ENCODE results near the gene ZBTB17. TPM values are rescaled to one million over a fixed set of nuclear protein-coding genes. Genes with fewer than 3 reads are reported as not detected.

ZBTB17 gene
- total RNA-seq, 1 donor from 2014 or later: 48.6 TPM

DNA sequence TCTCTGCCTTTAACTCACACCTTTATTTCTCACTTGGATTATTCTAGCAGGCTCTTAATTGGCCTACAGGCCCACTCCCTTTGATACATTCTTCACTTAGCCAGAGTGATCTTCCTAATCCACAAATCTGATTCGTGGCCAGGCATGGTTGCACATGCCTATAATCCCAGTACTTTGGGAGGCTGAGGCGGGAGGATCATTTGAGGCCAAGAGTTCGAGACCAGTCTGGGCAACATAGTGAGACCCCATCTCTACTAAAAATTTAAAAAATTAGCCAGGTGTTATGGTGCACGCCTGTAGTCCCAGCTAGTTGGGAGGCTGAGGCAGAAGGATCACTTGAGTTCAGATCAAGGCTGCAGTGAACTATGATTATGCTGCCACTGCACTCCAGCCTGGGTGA lies 2.1 kb downstream of the ZBTB17 start:
- TF ChIP-seq CTCF (IDR thresholded peaks at IDR 0.05; ENCODE audit: unreplicated experiment): no peak
- Mint-ChIP-seq H3K36me3 (peaks cover 31% of the 10 kb centered on the region), H3K4me3 (no peak overlapping the region), H3K4me1 (peaks cover 13% of the 10 kb centered on the region), H3K27me3 (ENCODE audit: low read depth) (no peaks in the 10 kb centered on the region), H3K9me3 (peaks cover 15% of the 10 kb centered on the region), H3K27ac (no peak overlapping the region)
- no peak for DNase-seq (ENCODE audit: low spot score in 2 of 2, unreplicated experiment in 2 of 2)

GRCh38 chr1:15972409-15972808 lies 3.5 kb downstream of the ZBTB17 start:
- no peak for TF ChIP-seq CTCF (IDR thresholded peaks at IDR 0.05; ENCODE audit: unreplicated experiment)
- Mint-ChIP-seq H3K9me3 (peaks cover 10% of the 10 kb centered on the region), H3K36me3 (peaks cover 42% of the 10 kb centered on the region), H3K4me3 (no peak overlapping the region), H3K27me3 (ENCODE audit: low read depth) (no peaks in the 10 kb centered on the region), H3K27ac (no peak overlapping the region), H3K4me1 (peaks cover 13% of the 10 kb centered on the region)
- DNase-seq (ENCODE audit: low spot score in 2 of 2, unreplicated experiment in 2 of 2): no peak

DNA sequence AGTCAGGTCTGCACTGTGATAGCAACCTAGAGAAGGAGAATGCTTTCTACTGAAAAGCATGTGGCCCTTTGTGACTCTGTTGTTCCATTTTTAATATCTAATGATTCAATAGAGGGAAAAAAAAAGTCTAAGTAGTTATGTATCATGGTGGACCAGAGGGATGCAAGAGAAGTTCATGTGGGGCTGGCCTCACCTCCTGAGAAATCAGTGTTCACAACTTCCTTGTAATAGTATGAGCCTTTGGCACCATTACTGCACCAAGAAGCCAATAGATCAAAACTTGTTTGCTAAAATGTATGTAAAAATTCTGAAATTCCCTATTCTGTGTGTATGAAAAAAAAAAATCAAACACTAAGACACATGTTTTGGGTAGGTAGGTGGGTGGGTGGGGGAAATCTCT lies 5.0 kb downstream of the ZBTB17 start:
- H3K9me3 Mint-ChIP-seq: peaks cover 7% of the 10 kb centered on the region
- peaks cover 8% of the 10 kb centered on the region for H3K4me1 Mint-ChIP-seq
- H3K27me3 Mint-ChIP-seq (ENCODE audit: low read depth): no peaks in the 10 kb centered on the region
- no peak for DNase-seq (ENCODE audit: low spot score in 2 of 2, unreplicated experiment in 2 of 2)
- no peak overlapping the region for H3K4me3 Mint-ChIP-seq
- peaks cover 45% of the 10 kb centered on the region for H3K36me3 Mint-ChIP-seq
- H3K27ac Mint-ChIP-seq: no peak overlapping the region
- no peak for TF ChIP-seq CTCF (IDR thresholded peaks at IDR 0.05; ENCODE audit: unreplicated experiment)

DNA sequence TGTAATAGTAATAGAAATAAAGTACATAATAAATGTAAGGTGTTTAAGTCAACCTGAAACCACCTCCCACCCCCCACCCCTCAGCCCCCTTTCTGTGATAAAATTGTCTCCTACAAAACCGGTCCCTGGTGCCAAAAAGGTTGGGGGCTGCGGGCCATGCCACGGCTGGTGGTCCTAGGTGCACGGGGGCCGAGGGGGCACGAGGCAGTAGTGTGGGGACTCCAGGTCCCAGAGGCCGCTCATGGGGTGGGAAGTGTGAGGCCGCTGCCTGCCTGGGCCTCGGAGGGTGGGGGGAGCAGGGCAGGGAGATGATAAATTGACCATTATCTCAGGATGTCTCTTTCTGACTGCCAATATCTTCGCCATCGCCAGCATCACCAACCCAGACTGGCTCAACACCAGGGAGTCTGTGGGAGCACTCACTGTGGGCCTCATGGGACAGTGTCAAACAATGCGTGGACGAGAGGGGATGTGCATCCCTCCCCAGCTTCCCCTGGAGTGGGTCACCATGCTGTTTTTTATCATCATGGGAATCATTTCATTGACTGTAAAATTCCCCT lies 6.5 kb downstream of the ZBTB17 start:
- no peak for TF ChIP-seq CTCF (IDR thresholded peaks at IDR 0.05; ENCODE audit: unreplicated experiment)
- Mint-ChIP-seq H3K4me1 (no peaks in the 10 kb centered on the region), H3K27ac (no peak overlapping the region), H3K27me3 (ENCODE audit: low read depth) (no peaks in the 10 kb centered on the region), H3K36me3 (peaks cover 51% of the 10 kb centered on the region), H3K4me3 (no peak overlapping the region), H3K9me3 (peaks cover 7% of the 10 kb centered on the region)
- no peak for DNase-seq (ENCODE audit: low spot score in 2 of 2, unreplicated experiment in 2 of 2)

DNA sequence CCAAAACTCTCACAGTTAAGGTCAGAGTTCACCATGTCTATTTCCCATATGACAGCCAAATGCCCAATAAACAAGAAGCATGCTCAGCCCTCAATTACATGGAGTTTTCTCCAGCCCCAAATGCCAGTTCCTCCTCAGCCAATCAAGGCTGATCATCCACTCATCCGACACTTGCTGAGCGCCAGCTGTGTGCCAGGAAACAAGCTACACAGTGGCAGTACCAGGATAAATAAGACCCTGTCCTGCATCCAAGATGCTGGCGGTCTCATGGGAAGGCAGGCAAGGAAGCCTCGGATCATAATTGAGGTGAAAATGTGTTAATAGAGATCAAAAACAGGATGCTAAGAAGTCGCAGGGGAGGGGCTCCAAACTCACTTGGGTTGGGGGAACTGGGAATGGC lies 7.7 kb downstream of the ZBTB17 start:
- DNase-seq (ENCODE audit: low spot score in 2 of 2, unreplicated experiment in 2 of 2): no peak
- H3K27me3 Mint-ChIP-seq (ENCODE audit: low read depth): no peaks in the 10 kb centered on the region
- peaks cover 7% of the 10 kb centered on the region for H3K9me3 Mint-ChIP-seq
- H3K4me3 Mint-ChIP-seq: no peak overlapping the region
- peaks cover 46% of the 10 kb centered on the region for H3K36me3 Mint-ChIP-seq
- TF ChIP-seq CTCF (IDR thresholded peaks at IDR 0.05; ENCODE audit: unreplicated experiment): no peak
- no peaks in the 10 kb centered on the region for H3K4me1 Mint-ChIP-seq
- H3K27ac Mint-ChIP-seq: no peak overlapping the region

- no peak for TF ChIP-seq CTCF (IDR thresholded peaks at IDR 0.05; ENCODE audit: unreplicated experiment)
- H3K27ac Mint-ChIP-seq: no peak overlapping the region
- H3K36me3 Mint-ChIP-seq: peaks cover 38% of the 10 kb centered on the region
- peaks cover 7% of the 10 kb centered on the region for H3K9me3 Mint-ChIP-seq
- H3K27me3 Mint-ChIP-seq (ENCODE audit: low read depth): no peaks in the 10 kb centered on the region
- H3K4me1 Mint-ChIP-seq: no peaks in the 10 kb centered on the region
- DNase-seq (ENCODE audit: low spot score in 2 of 2, unreplicated experiment in 2 of 2): no peak
- no peak overlapping the region for H3K4me3 Mint-ChIP-seq
Observed at GRCh38 chr1:15966956-15967344, 9.0 kb downstream of the ZBTB17 start.
